HPDE6-E6E7 (cell line): ENCODE measurements around the gene ZC3H11A.

Experiments used
- DNase-seq: peaks from one replicate; pipeline ENCODE4 v3.0.0; 2011; ENCODE audit warnings: missing footprints; ENCODE audit errors: extremely low spot score

Gene ZC3H11A

GRCh38 chr1:203840208-203840808 lies 44.9 kb downstream of the ZC3H11A start:
- DNase-seq: no peak

GRCh38 chr1:203842559-203842876 lies 47.1 kb downstream of the ZC3H11A start:
- no peak for DNase-seq

DNA sequence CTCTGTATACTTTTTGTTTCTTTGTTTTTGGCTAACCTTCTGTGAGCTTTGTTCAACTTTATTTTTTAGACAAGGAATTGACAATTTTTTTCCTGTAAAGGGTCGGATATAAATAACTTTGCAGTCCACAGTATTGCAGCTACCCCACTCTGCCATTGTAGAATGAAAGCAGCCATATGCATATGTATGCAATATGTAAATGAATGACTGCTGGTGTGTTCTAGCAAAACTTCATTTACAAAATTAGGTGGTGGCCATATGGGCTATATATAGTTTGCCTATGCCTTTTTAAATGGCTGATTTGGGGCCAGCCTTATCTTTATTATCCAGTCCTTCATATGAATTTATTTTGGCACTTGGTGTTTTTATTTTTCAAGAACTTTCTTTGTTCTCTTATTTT lies 48.0 kb downstream of the ZC3H11A start:
- DNase-seq: no peak
